Mucosa of descending colon (tissue), 3 donors: ENCODE data around the gene NKIRAS1. TPM values are rescaled to one million over a fixed set of nuclear protein-coding genes. Genes with fewer than 3 reads are reported as not detected.

Source experiments
- total RNA-seq, 3 donors: library from RNA; stranded (reverse); fragmentation: NEBNext Ultra II Directional in 2 of 3; extraction: Animal tissue kit (Norgen Biotek cat#: 25700) in 2 of 3; gene quantifications; one replicate each; pipeline versions ENCODE4 v1.2.1 to v1.2.4, GENCODE V29; 2021 to 2023
- donor health status: DM: no; HTN: no; CAD: no; lungs with moderate emphysema.
- donor health status: DM: no; HTN: no; CAD: no.
- donor health status: DM: no; HTN: yes; CAD: no.

NKIRAS1 gene
- total RNA-seq, 3 donors from 2014 or later = 3.5 to 15.0 (median 5.3) TPM

Other genes starting within 250 kb of the NKIRAS1 start
- 100 to 1,000 TPM in 1 of 3 donors, 10 to 100 TPM in 2; 84.7 to 111 (median 86.8) TPM for gene UBE2E1, start 111.0 kb downstream of the NKIRAS1 start, total RNA-seq
- gene RPL15, start 142 bp upstream of the NKIRAS1 start, total RNA-seq = 1,000 to 10,000 TPM; 1,277 to 1,409 (median 1,319) TPM
- gene NR1D2, start 28.3 kb upstream of the NKIRAS1 start, total RNA-seq = 10 to 100 TPM; 16.5 to 37.8 (median 28.5) TPM